IMR-90 (cell line): ENCODE data around the gene MRPS34. TPM values are rescaled to one million over a fixed set of nuclear protein-coding genes. Genes with fewer than 3 reads are reported as not detected.

Source experiments
- ATAC-seq: fragments of 200-7000 bp; cut with Tn5 transposase; 2 replicates; pipeline ENCODE4 v1.9.1; 2020; ENCODE audit warnings: low read depth, mild to moderate bottlenecking, moderate library complexity
- BruUV-seq: library from RNA; stranded (reverse); fragments of 400-500 nt; replicated peaks from 2 replicates; lab custom pipeline; 2021; lab: Mats Ljungman, UMichigan
- CTCF ChIA-PET: fragments of 300-600 bp; formaldehyde crosslinking; extraction: SDS; loops from one replicate; lab custom pipeline; 2021; ENCODE audit warnings: antibody characterized with exemption; lab: Yijun Ruan, JAX
- POLR2A ChIA-PET: fragments of 300-600 bp; sonication (Branson Sonifier 250); formaldehyde crosslinking; loops from one replicate; lab custom pipeline; 2022; ENCODE audit warnings: antibody characterized with exemption; ENCODE audit not compliant: unreplicated experiment; lab: Charles Lee
- DNase-seq: peaks from one replicate; pipeline ENCODE4 v3.0.0; 2013
- H2AFZ ChIP-seq: replicated peaks from 2 replicates; pipeline ENCODE3; 2013; ENCODE audit warnings: low read length, mild to moderate bottlenecking; ENCODE audit not compliant: poor library complexity
- H2AK5ac ChIP-seq: 2 replicates; pipeline ENCODE4 v1.6.1; 2013; ENCODE audit warnings: low read depth, low read length, inconsistent platforms
- H2AK9ac ChIP-seq: replicated peaks from 2 replicates; pipeline ENCODE3; 2013; ENCODE audit warnings: mild to moderate bottlenecking, low read depth, low read length, moderate library complexity; ENCODE audit not compliant: poor library complexity
- H2BK120ac ChIP-seq: 2 replicates; pipeline ENCODE4 v1.6.1; 2013; ENCODE audit warnings: low read depth, low read length, inconsistent platforms
- H2BK15ac ChIP-seq: 3 replicates; pipeline ENCODE4 v1.6.1; 2013; ENCODE audit warnings: low read depth, low read length, inconsistent platforms
- H2BK20ac ChIP-seq: 2 replicates; pipeline ENCODE4 v1.6.1; 2013; ENCODE audit warnings: low read depth, mild to moderate bottlenecking, inconsistent platforms, low read length, moderate library complexity
- H2BK5ac ChIP-seq: 2 replicates; pipeline ENCODE4 v1.6.1; 2013; ENCODE audit warnings: mild to moderate bottlenecking, low read depth, low read length, inconsistent platforms; ENCODE audit not compliant: poor library complexity, severe bottlenecking
- H3K14ac ChIP-seq: replicated peaks from 2 replicates; pipeline ENCODE4 v1.6.1; 2013; ENCODE audit warnings: low read depth, low read length, inconsistent platforms
- H3K18ac ChIP-seq: 2 replicates; pipeline ENCODE4 v1.6.1; 2013; ENCODE audit warnings: low read depth, low read length, control low read depth
- H3K23ac ChIP-seq: 2 replicates; pipeline ENCODE4 v1.6.1; 2013; ENCODE audit warnings: low read depth, low read length, inconsistent platforms
- H3K27ac ChIP-seq: 2 replicates; pipeline ENCODE4 v1.5.1; 2013; ENCODE audit warnings: mild to moderate bottlenecking, control low read depth, low read length; ENCODE audit not compliant: insufficient read depth
- H3K27me3 ChIP-seq: 2 replicates; pipeline ENCODE4 v1.6.1; 2013; ENCODE audit warnings: low read length; ENCODE audit not compliant: control insufficient read depth, insufficient read depth
- H3K36me3 ChIP-seq: 2 replicates; pipeline ENCODE4 v1.6.1; 2013; ENCODE audit warnings: low read length, mixed read lengths; ENCODE audit not compliant: control insufficient read depth, insufficient read depth
- H3K4ac ChIP-seq: 2 replicates; pipeline ENCODE4 v1.6.1; 2013; ENCODE audit warnings: low read depth, low read length, inconsistent platforms
- H3K4me1 ChIP-seq: 2 replicates; pipeline ENCODE4 v1.6.1; 2013; ENCODE audit warnings: low read length, mixed read lengths; ENCODE audit not compliant: control insufficient read depth, insufficient read depth
- H3K4me2 ChIP-seq: 2 replicates; pipeline ENCODE4 v1.6.1; 2013; ENCODE audit warnings: low read depth, mild to moderate bottlenecking, control low read depth, low read length, moderate library complexity
- H3K4me3 ChIP-seq: 2 replicates; pipeline ENCODE4 v1.5.1; 2013; ENCODE audit warnings: low read depth, mild to moderate bottlenecking, control low read depth, low read length, moderate library complexity; ENCODE audit not compliant: insufficient read depth
- H3K56ac ChIP-seq: 2 replicates; pipeline ENCODE4 v1.6.1; 2013; ENCODE audit warnings: low read length, inconsistent platforms; ENCODE audit not compliant: insufficient read depth; ENCODE audit errors: extremely low read depth
- H3K79me1 ChIP-seq, 2 experiments: 2 replicates each; pipeline ENCODE4 v1.6.1; 2013; ENCODE audit warnings: low read length in 2 of 2, inconsistent platforms in 1 of 2, low read depth in 1 of 2
- H3K9ac ChIP-seq: 2 replicates; pipeline ENCODE4 v1.6.1; 2013; ENCODE audit warnings: low read depth, low read length, control low read depth
- H3K9me1 ChIP-seq: 2 replicates; pipeline ENCODE4 v1.6.1; 2013; ENCODE audit warnings: low read length, inconsistent platforms; ENCODE audit not compliant: insufficient read depth
- H3K9me3 ChIP-seq: 2 replicates; pipeline ENCODE4 v1.6.1; 2013; ENCODE audit warnings: low read length; ENCODE audit not compliant: control insufficient read depth, insufficient read depth
- H4K20me1 ChIP-seq: 2 replicates; pipeline ENCODE4 v1.6.1; 2013; ENCODE audit warnings: low read length, inconsistent platforms; ENCODE audit not compliant: insufficient read depth
- H4K5ac ChIP-seq: 2 replicates; pipeline ENCODE4 v1.6.1; 2013; ENCODE audit warnings: mild to moderate bottlenecking, low read depth, low read length, control low read depth
- H4K8ac ChIP-seq, 2 experiments: 2 replicates each; pipeline ENCODE4 v1.6.1; 2013; ENCODE audit warnings: low read depth in 2 of 2, low read length in 2 of 2, control low read depth in 1 of 2, inconsistent platforms in 1 of 2
- H4K91ac ChIP-seq: 2 replicates; pipeline ENCODE4 v1.6.1; 2013; ENCODE audit warnings: low read depth, low read length, inconsistent platforms; ENCODE audit not compliant: insufficient read depth
- CEBPB ChIP-seq: IDR thresholded peaks from 2 replicates; pipeline ENCODE4 v1.6.1; 2012; ENCODE audit warnings: low read depth, low read length, improper control_type of control experiment
- RFX5 ChIP-seq: IDR thresholded peaks from 2 replicates; pipeline ENCODE4 v1.8.0; 2012; ENCODE audit warnings: low read depth, mild to moderate bottlenecking, low read length, moderate library complexity
- WGBS, 2 experiments: methylation state at CpG; one replicate each; pipeline versions ENCODE4 v1.1.5 to v1.1.7; 2013; ENCODE audit warnings: missing lambda C conversion rate in 2 of 2; ENCODE audit not compliant: insufficient read length in 1 of 2; ENCODE audit errors: extremely low coverage in 2 of 2; 5-methylcytosine and 5-hydroxymethylcytosine counted together
- dilution Hi-C: fragments of 300-500 bp; cut with HindIII; formaldehyde crosslinking; loops from one replicate; pipeline ENCODE4 v1.14.3; 2018; ENCODE audit warnings: low sequenced_read_pairs; ENCODE audit not compliant: unreplicated experiment
- in situ Hi-C: fragments of 300-500 bp; cut with MboI; formaldehyde crosslinking; loops from 3 replicates; pipeline ENCODE4 v1.14.3; 2019; ENCODE audit warnings: low sequenced_read_pairs, inconsistent platforms, mixed read lengths
- intact Hi-C: fragments of 100-400 bp; cut with micrococcal nuclease; formaldehyde crosslinking; loops from 2 replicates; pipeline ENCODE4 v1.10.0; 2022
- polyA plus RNA-seq, 3 experiments: library from polyadenylated mRNA; depleted of rRNA; stranded (reverse); fragments of >200 nt; gene quantifications; 2 replicates each; pipeline ENCODE4 v1.2.3, GENCODE V29; 2012; ENCODE audit warnings: low replicate concordance in 1 of 3
- total RNA-seq: library from RNA; depleted of rRNA; stranded (reverse); fragments of >200 nt; gene quantifications from 2 replicates; pipeline ENCODE4 v1.2.3, GENCODE V29; 2012
- TF ChIP-seq, protein P1 (sequence below): fragments of 150-350 bp; IDR thresholded peaks from 2 replicates; pipeline ENCODE4 v1.6.1; 2017; ENCODE audit warnings: mild to moderate bottlenecking, antibody characterized with exemption, low read length, low read depth

The MRPS34 gene
- total and polyA plus RNA-seq, 2 of the 4 experiments (the other 2 are of a cell fraction), result 68.5 to 80.4 TPM

- ChIA-PET POLR2A (no interaction called here), CTCF (no interaction called here)
- peaks cover 15% of the 10 kb centered on the region for H3K36me3 ChIP-seq
- no TSS peak for BruUV-seq
- no peak overlapping the region for H2BK5ac ChIP-seq
- no peaks in the 10 kb centered on the region for H3K79me1 ChIP-seq
- H2BK120ac ChIP-seq, result no peak overlapping the region
- no peaks in the 10 kb centered on the region for H4K20me1 ChIP-seq
- H3K27ac ChIP-seq, result no peak overlapping the region
- peak overlapping the region; percentile 79 for H2AK9ac ChIP-seq
- no peak overlapping the region for H4K8ac ChIP-seq
- H3K56ac ChIP-seq, result no peak overlapping the region
- H3K4me1 ChIP-seq, result peaks cover 4% of the 10 kb centered on the region; the same call in 1 of the 2 replicates
- no peak overlapping the region for H2AK5ac ChIP-seq
- H3K9me3 ChIP-seq, result no peaks in the 10 kb centered on the region
- no peak overlapping the region for H2BK15ac ChIP-seq
- H2BK20ac ChIP-seq, result no peak overlapping the region
- intact Hi-C loops (no loop called here), in situ Hi-C loops (no loop called here), dilution Hi-C loops (no loop called here)
- H3K18ac ChIP-seq, result no peak overlapping the region
- H3K27me3 ChIP-seq, result no peaks in the 10 kb centered on the region
- H3K23ac ChIP-seq, result no peak overlapping the region
- H3K9me1 ChIP-seq, result peaks cover 2% of the 10 kb centered on the region; the same call in 1 of the 2 replicates
- no peak overlapping the region for H2AFZ ChIP-seq
- ATAC-seq, result no peak
- 97% methylated on average over 16 of the region's 40 CpGs; no CpG with 5 or more reads in 1 of the 2 experiments for WGBS, 2 experiments
- DNase-seq, result no peak
- H3K14ac ChIP-seq, result no peak overlapping the region
- H4K91ac ChIP-seq, result no peak overlapping the region
- TF ChIP-seq, protein P1, sequence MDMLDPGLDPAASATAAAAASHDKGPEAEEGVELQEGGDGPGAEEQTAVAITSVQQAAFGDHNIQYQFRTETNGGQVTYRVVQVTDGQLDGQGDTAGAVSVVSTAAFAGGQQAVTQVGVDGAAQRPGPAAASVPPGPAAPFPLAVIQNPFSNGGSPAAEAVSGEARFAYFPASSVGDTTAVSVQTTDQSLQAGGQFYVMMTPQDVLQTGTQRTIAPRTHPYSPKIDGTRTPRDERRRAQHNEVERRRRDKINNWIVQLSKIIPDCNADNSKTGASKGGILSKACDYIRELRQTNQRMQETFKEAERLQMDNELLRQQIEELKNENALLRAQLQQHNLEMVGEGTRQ, result no peak
- TF ChIP-seq RFX5, result no peak
- no peak for TF ChIP-seq CEBPB
- H3K4me3 ChIP-seq, result no peak overlapping the region
- H4K5ac ChIP-seq, result no peak overlapping the region
- no peak overlapping the region for H3K9ac ChIP-seq
- H3K4me2 ChIP-seq, result no peak overlapping the region
- H3K4ac ChIP-seq, result no peak overlapping the region
These were observed 43.7 kb upstream of the MRPS34 start for GRCh38 chr16:1816396-1817275.
